ENCODE data around the gene TAS1R3.

Gene TAS1R3

DNA sequence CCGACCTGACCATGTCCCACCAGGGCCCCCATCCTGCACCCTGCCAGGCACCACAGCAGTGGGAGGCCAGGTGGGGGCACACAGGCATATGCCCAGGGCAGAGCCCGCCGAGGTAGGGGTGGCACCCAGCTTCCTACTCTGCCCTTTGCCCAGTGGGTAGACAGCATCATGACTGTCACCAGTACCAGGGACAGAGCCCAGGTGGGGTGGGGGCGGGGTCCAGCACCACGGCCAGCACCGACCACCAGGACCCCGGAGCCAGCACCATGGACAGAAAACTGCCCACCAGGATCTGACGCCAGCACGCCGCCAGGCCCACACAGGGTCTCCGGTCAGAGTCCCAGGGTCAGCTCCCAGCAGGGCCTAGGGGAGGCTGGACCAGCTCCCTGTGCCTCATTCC is 3.8 kb downstream of the TAS1R3 start:
- Histone ChIP-seq H3K27ac (ENCODE audit: low read depth, low read length) (no peak overlapping the region), H3K4me2 (ENCODE audit: low read depth, low read length, poor library complexity, severe bottlenecking) (no peak overlapping the region), H3K27me3 (ENCODE audit: low read length) (no peaks in the 10 kb centered on the region), H4K20me1 (ENCODE audit: low read depth, low read length) (no peaks in the 10 kb centered on the region), H2AFZ (ENCODE audit: low read depth, low read length, severe bottlenecking) (no peak overlapping the region), H3K36me3 (ENCODE audit: low read length) (no peaks in the 10 kb centered on the region), H3K79me2 (ENCODE audit: insufficient read depth, low read length) (no peaks in the 10 kb centered on the region), H3F3A (ENCODE audit: insufficient read depth) (no peaks in the 10 kb centered on the region), H3K4me3 (ENCODE audit: insufficient read depth, low read length, poor library complexity, severe bottlenecking) (no peak overlapping the region), H3K9me3 (ENCODE audit: insufficient read depth, low read length) (no peaks in the 10 kb centered on the region), H3K9me2 (replicated peaks; ENCODE audit: insufficient read depth, low read length) (no peaks in the 10 kb centered on the region), H3K9ac (ENCODE audit: low read length) (no peak overlapping the region)
- no peak for TF ChIP-seq EZH2phosphoT487 (conservative IDR thresholded peaks at IDR 0.05; ENCODE audit: low read length)
- TF ChIP-seq, protein P1, sequence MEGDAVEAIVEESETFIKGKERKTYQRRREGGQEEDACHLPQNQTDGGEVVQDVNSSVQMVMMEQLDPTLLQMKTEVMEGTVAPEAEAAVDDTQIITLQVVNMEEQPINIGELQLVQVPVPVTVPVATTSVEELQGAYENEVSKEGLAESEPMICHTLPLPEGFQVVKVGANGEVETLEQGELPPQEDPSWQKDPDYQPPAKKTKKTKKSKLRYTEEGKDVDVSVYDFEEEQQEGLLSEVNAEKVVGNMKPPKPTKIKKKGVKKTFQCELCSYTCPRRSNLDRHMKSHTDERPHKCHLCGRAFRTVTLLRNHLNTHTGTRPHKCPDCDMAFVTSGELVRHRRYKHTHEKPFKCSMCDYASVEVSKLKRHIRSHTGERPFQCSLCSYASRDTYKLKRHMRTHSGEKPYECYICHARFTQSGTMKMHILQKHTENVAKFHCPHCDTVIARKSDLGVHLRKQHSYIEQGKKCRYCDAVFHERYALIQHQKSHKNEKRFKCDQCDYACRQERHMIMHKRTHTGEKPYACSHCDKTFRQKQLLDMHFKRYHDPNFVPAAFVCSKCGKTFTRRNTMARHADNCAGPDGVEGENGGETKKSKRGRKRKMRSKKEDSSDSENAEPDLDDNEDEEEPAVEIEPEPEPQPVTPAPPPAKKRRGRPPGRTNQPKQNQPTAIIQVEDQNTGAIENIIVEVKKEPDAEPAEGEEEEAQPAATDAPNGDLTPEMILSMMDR (IDR thresholded peaks at IDR 0.05; ENCODE audit: insufficient read depth, low read length, poor library complexity, severe bottlenecking), result no peak

DNA sequence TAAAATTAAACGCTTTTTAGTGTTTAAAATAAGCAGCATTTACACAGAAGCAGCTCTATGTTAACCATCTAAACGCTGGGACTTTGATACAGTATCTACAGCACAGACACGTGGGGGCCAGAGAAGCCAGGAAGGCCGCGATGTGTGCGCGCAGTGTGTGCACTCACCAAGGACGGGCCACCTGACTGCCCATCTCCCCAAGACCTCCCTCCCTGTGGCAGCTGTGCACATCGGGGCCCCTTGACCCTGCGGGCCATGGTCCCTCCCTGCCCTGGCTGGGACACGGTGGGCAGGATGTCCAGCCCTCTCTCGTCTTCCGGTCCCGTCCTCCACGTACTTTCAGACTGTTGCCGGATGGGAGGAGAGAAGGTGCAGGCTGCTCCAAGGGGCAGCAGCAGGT is 4.2 kb downstream of the TAS1R3 start:
- no peak for TF ChIP-seq EZH2phosphoT487 (conservative IDR thresholded peaks at IDR 0.05; ENCODE audit: low read length)
- TF ChIP-seq, protein P1 (IDR thresholded peaks at IDR 0.05; ENCODE audit: insufficient read depth, low read length, poor library complexity, severe bottlenecking), result no peak

DNA sequence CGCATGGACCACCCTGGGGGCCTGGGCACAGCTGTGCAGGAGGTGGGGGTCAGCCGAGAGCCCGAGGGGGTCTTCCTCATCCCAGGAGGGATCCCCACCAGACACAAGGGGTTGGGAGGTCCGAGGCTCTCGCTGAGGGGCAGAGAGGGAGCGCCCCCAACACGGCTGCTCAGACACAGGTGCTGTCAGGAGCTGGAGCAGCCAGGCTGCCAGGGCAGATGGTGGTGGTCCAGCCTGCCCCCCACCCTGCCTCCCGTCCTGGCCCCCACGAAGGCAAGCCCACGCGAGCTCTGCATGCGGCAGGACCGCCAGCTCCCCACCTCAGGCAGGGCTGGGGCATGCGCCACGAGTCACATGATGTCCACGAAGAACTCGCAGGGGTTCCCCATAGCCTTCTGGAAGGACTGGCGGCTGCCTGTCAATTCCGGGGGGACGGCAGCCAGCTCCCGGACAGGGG is 4.7 kb downstream of the TAS1R3 start:
- Histone ChIP-seq H2AFZ (ENCODE audit: low read depth, low read length, severe bottlenecking) (no peak overlapping the region), H3K27ac (ENCODE audit: low read depth, low read length) (no peak overlapping the region), H3K9ac (ENCODE audit: low read length) (no peak overlapping the region), H3K9me2 (replicated peaks; ENCODE audit: insufficient read depth, low read length) (no peaks in the 10 kb centered on the region), H4K20me1 (ENCODE audit: low read depth, low read length) (no peaks in the 10 kb centered on the region), H3K4me2 (ENCODE audit: low read depth, low read length, poor library complexity, severe bottlenecking) (no peak overlapping the region), H3K36me3 (ENCODE audit: low read length) (no peaks in the 10 kb centered on the region), H3K27me3 (ENCODE audit: low read length) (no peaks in the 10 kb centered on the region), H3F3A (ENCODE audit: insufficient read depth) (no peaks in the 10 kb centered on the region), H3K9me3 (ENCODE audit: insufficient read depth, low read length) (no peaks in the 10 kb centered on the region), H3K79me2 (ENCODE audit: insufficient read depth, low read length) (no peaks in the 10 kb centered on the region), H3K4me3 (ENCODE audit: insufficient read depth, low read length, poor library complexity, severe bottlenecking) (no peak overlapping the region)
- TF ChIP-seq, protein P1 (IDR thresholded peaks at IDR 0.05; ENCODE audit: insufficient read depth, low read length, poor library complexity, severe bottlenecking), result no peak
- TF ChIP-seq EZH2phosphoT487 (conservative IDR thresholded peaks at IDR 0.05; ENCODE audit: low read length), result no peak

More for the DNA sequence above, 4.2 kb downstream of the TAS1R3 start:
- Histone ChIP-seq H3K4me2 (ENCODE audit: low read depth, low read length, poor library complexity, severe bottlenecking) (no peak overlapping the region), H3K9me2 (replicated peaks; ENCODE audit: insufficient read depth, low read length) (no peaks in the 10 kb centered on the region), H3F3A (ENCODE audit: insufficient read depth) (no peaks in the 10 kb centered on the region), H3K4me3 (ENCODE audit: insufficient read depth, low read length, poor library complexity, severe bottlenecking) (no peak overlapping the region), H4K20me1 (ENCODE audit: low read depth, low read length) (no peaks in the 10 kb centered on the region), H3K9ac (ENCODE audit: low read length) (no peak overlapping the region), H3K27me3 (ENCODE audit: low read length) (no peaks in the 10 kb centered on the region), H3K27ac (ENCODE audit: low read depth, low read length) (no peak overlapping the region), H2AFZ (ENCODE audit: low read depth, low read length, severe bottlenecking) (no peak overlapping the region), H3K9me3 (ENCODE audit: insufficient read depth, low read length) (no peaks in the 10 kb centered on the region), H3K79me2 (ENCODE audit: insufficient read depth, low read length) (no peaks in the 10 kb centered on the region), H3K36me3 (ENCODE audit: low read length) (no peaks in the 10 kb centered on the region)

Measured in SU-DHL-6 (cell line).